Umbilical cord (tissue), 2 donors: ENCODE data around the gene PEX11B. TPM values are rescaled to one million over a fixed set of nuclear protein-coding genes. Genes with fewer than 3 reads are reported as not detected.
"Not testable (repeated sequence)": the region's sequence is repeated elsewhere in the genome, so short reads cannot be mapped to it uniquely, and the experiment has no call there.

Experiments used
- DNase-seq: peaks from one replicate; pipeline ENCODE4 v3.0.0-alpha.2; 2015; ENCODE audit warnings: low spot score
- total RNA-seq: library from RNA; depleted of rRNA; stranded (reverse); fragments of >200 nt; gene quantifications from one replicate; pipeline ENCODE4 v1.2.3, GENCODE V29; 2014; ENCODE audit warnings: low replicate concordance; ENCODE audit not compliant: insufficient read depth

PEX11B gene
- total RNA-seq, 1 donor from 2014 or later: 34.9 TPM

- no peak for DNase-seq
Measured at GRCh38 chr1:145953861-145954260, 35.3 kb upstream of the PEX11B start.

GRCh38 chr1:145952903-145953302, 34.4 kb upstream of the PEX11B start:
- no peak for DNase-seq

- DNase-seq: no peak
Measured at GRCh38 chr1:145951526-145951925, 33.0 kb upstream of the PEX11B start.

- no peak for DNase-seq
Measured at GRCh38 chr1:145949219-145949618, 30.7 kb upstream of the PEX11B start.

- DNase-seq: no peak
Measured at GRCh38 chr1:145947551-145947950, 29.0 kb upstream of the PEX11B start.

- DNase-seq: no peak
Measured at GRCh38 chr1:145946477-145946986, 28.0 kb upstream of the PEX11B start.

- DNase-seq: no peak
Measured at GRCh38 chr1:145944532-145944931, 26.0 kb upstream of the PEX11B start.

- DNase-seq: no peak
Measured at GRCh38 chr1:145942871-145943270, 24.4 kb upstream of the PEX11B start.

- no peak for DNase-seq
Measured at GRCh38 chr1:145942405-145942804, 23.9 kb upstream of the PEX11B start.

GRCh38 chr1:145937436-145937835, 18.9 kb upstream of the PEX11B start:
- no peak for DNase-seq

- DNase-seq: no peak
Measured at GRCh38 chr1:145936247-145936646, 17.7 kb upstream of the PEX11B start.

GRCh38 chr1:145935708-145936107, 17.2 kb upstream of the PEX11B start:
- DNase-seq: no peak

- DNase-seq: not testable (repeated sequence)
Measured at GRCh38 chr1:145932522-145933009, 14.0 kb upstream of the PEX11B start.

GRCh38 chr1:145927916-145928643, 9.6 kb upstream of the PEX11B start:
- no peak for DNase-seq

- peak; percentile 99 for DNase-seq
Measured at GRCh38 chr1:145927063-145927886, 8.8 kb upstream of the PEX11B start, which contains the start of gene RBM8A. RBM8A (minus strand) TSS chr1:145927484; CDS start chr1:145927426, 58 bp downstream.

- no peak for DNase-seq
Measured at GRCh38 chr1:145926686-145927062, 8.2 kb upstream of the PEX11B start.

- no peak for DNase-seq
Measured at GRCh38 chr1:145922266-145922665, 3.7 kb upstream of the PEX11B start.

- DNase-seq: not testable (repeated sequence)
Measured at GRCh38 chr1:145920297-145920696, 1.8 kb upstream of the PEX11B start.

- peak; percentile 27 for DNase-seq
Measured at GRCh38 chr1:145918992-145919939, 749 bp upstream of the PEX11B start.

GRCh38 chr1:145917595-145917994, 922 bp downstream of the PEX11B start:
- DNase-seq: no peak

GRCh38 chr1:145916745-145917144, 1.8 kb downstream of the PEX11B start:
- no peak for DNase-seq
